ENCODE data around the gene MGAT4C. TPM values are rescaled to one million over a fixed set of nuclear protein-coding genes. Genes with fewer than 3 reads are reported as not detected.

Gene MGAT4C
- total and polyA plus RNA-seq, 7 donors = 0.06 to 0.16 (median 0.07) TPM; not detected in 4

DNA sequence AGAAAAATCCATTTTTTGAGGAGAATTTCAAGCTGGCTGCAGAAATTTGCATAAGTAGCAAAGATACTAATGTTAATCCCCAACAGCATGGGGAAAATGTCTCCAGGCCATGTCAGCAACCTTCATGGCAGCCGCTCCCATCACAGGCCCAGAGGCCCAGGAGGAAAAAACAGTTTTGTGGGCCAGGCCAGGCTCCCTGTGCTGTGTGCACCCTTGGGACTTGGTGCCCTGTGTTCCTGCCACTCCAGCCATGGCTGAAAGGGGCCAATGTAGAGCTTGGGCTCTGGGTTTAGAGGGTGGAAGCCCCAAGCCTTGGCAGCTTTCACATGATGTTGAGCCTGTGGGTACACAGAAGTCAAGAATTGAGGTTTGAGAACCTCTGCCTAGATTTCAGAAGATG is 76.3 kb downstream of the MGAT4C start:
- Histone ChIP-seq H3K27ac (no peak overlapping the region), H3K9me3 (no peaks in the 10 kb centered on the region), H3K27me3 (ENCODE audit: insufficient read depth in 3 of 3, low read length in 2 of 3) (no peaks in the 10 kb centered on the region), H3K4me1 (no peaks in the 10 kb centered on the region), H3K36me3 (ENCODE audit: insufficient read depth in 1 of 2, low read depth in 1 of 2) (no peaks in the 10 kb centered on the region), H3K4me3 (no peak overlapping the region)
- ATAC-seq (no peak), DNase-seq (no peak)
- WGBS, 3 donors = 90 to 100% (median 100%) methylated on average over 1 of the region's 1 CpG
- intact Hi-C loops (cut with DNase I) = no loop called here
- TF ChIP-seq, protein P1, sequence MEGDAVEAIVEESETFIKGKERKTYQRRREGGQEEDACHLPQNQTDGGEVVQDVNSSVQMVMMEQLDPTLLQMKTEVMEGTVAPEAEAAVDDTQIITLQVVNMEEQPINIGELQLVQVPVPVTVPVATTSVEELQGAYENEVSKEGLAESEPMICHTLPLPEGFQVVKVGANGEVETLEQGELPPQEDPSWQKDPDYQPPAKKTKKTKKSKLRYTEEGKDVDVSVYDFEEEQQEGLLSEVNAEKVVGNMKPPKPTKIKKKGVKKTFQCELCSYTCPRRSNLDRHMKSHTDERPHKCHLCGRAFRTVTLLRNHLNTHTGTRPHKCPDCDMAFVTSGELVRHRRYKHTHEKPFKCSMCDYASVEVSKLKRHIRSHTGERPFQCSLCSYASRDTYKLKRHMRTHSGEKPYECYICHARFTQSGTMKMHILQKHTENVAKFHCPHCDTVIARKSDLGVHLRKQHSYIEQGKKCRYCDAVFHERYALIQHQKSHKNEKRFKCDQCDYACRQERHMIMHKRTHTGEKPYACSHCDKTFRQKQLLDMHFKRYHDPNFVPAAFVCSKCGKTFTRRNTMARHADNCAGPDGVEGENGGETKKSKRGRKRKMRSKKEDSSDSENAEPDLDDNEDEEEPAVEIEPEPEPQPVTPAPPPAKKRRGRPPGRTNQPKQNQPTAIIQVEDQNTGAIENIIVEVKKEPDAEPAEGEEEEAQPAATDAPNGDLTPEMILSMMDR (IDR thresholded peaks at IDR 0.05) = no peak

DNA sequence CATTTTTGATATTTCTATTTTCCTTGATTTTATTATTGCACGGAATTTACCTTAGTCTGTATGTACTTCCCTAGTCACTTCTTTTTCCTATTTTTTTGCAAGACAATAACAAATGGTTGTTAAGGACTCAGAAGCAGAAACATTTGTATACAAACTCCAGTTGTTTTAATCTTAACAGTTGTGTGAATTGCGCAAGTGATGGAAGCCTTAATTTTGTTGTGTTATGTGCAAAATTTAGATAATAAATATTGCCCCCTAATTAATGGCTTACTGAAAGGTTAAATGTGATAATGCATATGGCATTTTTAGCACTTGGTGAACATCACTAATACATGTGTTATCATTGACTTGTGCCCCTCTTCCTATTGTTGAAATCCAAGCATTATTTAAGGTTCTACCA is 82.0 kb downstream of the MGAT4C start:
- WGBS, 3 donors = 93 to 96% (median 95%) methylated on average over 2 of the region's 2 CpGs
- intact Hi-C loops (cut with DNase I) = no loop called here
- H3K9me3 ChIP-seq = no peaks in the 10 kb centered on the region
- no peaks in the 10 kb centered on the region for H3K4me1 ChIP-seq
- TF ChIP-seq, protein P1 (IDR thresholded peaks at IDR 0.05) = no peak
- H3K4me3 ChIP-seq = no peak overlapping the region
- no peaks in the 10 kb centered on the region for H3K36me3 ChIP-seq (ENCODE audit: insufficient read depth in 1 of 2, low read depth in 1 of 2)
- ATAC-seq (no peak), DNase-seq (no peak)
- no peaks in the 10 kb centered on the region for H3K27me3 ChIP-seq (ENCODE audit: insufficient read depth in 3 of 3, low read length in 2 of 3)
- no peak overlapping the region for H3K27ac ChIP-seq

DNA sequence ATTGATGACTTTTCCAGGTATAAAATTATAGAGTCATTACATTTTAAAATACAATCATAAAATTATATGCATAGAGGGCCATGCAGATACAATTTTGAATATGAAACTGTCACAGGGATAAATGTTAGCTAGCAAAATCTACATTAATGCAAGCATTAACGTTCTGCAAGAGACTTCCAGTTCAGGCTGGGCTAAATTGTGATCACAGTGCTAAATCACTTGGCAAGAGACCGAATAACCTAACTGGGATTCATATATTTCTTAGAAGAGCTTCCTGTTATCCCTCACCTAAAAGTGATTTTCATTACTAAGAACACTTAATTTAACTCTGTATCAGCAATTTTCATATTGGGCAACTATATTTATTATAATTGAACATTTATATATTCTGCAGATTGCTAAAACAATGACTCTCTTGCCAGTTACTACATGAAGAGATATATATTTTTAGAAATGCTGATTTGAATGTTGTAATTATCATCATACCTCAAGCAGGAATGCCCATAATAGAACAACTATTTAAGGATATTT is 83.2 kb downstream of the MGAT4C start:
- no peaks in the 10 kb centered on the region for H3K9me3 ChIP-seq
- H3K27ac ChIP-seq = no peak overlapping the region
- H3K4me1 ChIP-seq = no peaks in the 10 kb centered on the region
- no peak for DNase-seq
- 39 to 57% (median 53%) methylated on average over 2 of the region's 2 CpGs for WGBS, 3 donors
- ATAC-seq = no peak
- no peak overlapping the region for H3K4me3 ChIP-seq
- no peaks in the 10 kb centered on the region for H3K36me3 ChIP-seq (ENCODE audit: insufficient read depth in 1 of 2, low read depth in 1 of 2)
- no peaks in the 10 kb centered on the region for H3K27me3 ChIP-seq (ENCODE audit: insufficient read depth in 3 of 3, low read length in 2 of 3)
- TF ChIP-seq, protein P1 (IDR thresholded peaks at IDR 0.05) = no peak
- intact Hi-C loops (cut with DNase I) = no loop called here

DNA sequence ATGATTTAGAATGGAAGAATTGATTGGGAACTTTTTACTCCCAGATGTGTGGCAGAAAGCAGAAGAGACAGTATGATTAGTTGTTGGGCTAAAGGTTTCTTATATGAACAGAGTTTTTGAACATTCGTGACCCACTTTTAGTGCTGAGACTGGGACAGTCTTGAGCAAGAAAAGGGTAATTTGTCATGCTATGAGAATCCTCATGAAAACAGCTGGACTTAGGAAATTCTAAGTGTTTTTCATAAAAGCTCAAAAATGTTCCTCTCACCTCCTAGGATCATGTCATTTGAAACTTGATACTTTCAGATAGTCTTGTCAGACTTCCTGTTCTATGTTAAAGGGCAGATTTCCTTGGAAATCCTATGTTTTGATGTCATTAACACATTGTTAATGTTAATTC is 86.1 kb downstream of the MGAT4C start:
- H3K36me3 ChIP-seq (ENCODE audit: insufficient read depth in 1 of 2, low read depth in 1 of 2) = no peaks in the 10 kb centered on the region
- no peak for ATAC-seq
- 20 to 33% (median 25%) methylated on average over 1 of the region's 1 CpG for WGBS, 3 donors

More for the DNA sequence above, 86.1 kb downstream of the MGAT4C start:
- Histone ChIP-seq H3K27ac (no peak overlapping the region), H3K9me3 (no peaks in the 10 kb centered on the region), H3K4me3 (no peak overlapping the region), H3K4me1 (no peaks in the 10 kb centered on the region), H3K27me3 (ENCODE audit: insufficient read depth in 3 of 3, low read length in 2 of 3) (no peaks in the 10 kb centered on the region)
- TF ChIP-seq, protein P1 (IDR thresholded peaks at IDR 0.05) = no peak
- DNase-seq = no peak
- intact Hi-C loops (cut with DNase I) = no loop called here
